HepG2 (cell line): ENCODE results near the gene AP3B1. TPM values are rescaled to one million over a fixed set of nuclear protein-coding genes. Genes with fewer than 3 reads are reported as not detected.

ENCODE experiments used
- ATF1 ChIP-seq: IDR thresholded peaks from 2 replicates; pipeline ENCODE4 v1.6.1; 2016; ENCODE audit warnings: mild to moderate bottlenecking, control low read depth
- SPEN ChIP-seq: sonication (generic); formaldehyde crosslinking; IDR thresholded peaks from 2 replicates; pipeline ENCODE4 v1.5.1; 2020; ENCODE audit warnings: low read depth, mild to moderate bottlenecking, missing genetic modification reagents
- ZNF138 ChIP-seq: sonication (generic); formaldehyde crosslinking; IDR thresholded peaks from 2 replicates; pipeline ENCODE4 v1.5.0; 2020; ENCODE audit warnings: mild to moderate bottlenecking, low read depth, missing genetic modification reagents
- ZNF296 ChIP-seq: sonication (generic); formaldehyde crosslinking; conservative IDR thresholded peaks from 2 replicates; pipeline ENCODE4 v1.5.0; 2020; ENCODE audit warnings: mild to moderate bottlenecking, missing genetic modification reagents
- ZNF772 ChIP-seq: sonication (generic); formaldehyde crosslinking; IDR thresholded peaks from 2 replicates; pipeline ENCODE4 v1.5.0; 2020; ENCODE audit warnings: mild to moderate bottlenecking, missing genetic modification reagents
- polyA plus RNA-seq, 8 experiments: library from polyadenylated mRNA; depleted of rRNA in 3 of 8; stranded (reverse) in 7 of 8; unstranded in 1 of 8; fragments of >200 nt; fragmentation: Illumina TruSeq in 4 of 8; extraction: Trizol in 4 of 8; gene quantifications; 2 replicates each; pipeline versions ENCODE4 v1.2.1 to v1.2.3, GENCODE V29; 2011 to 2016; ENCODE audit warnings: low read depth in 4 of 8, missing spikeins in 1 of 8, mixed read lengths in 1 of 8; ENCODE audit not compliant: insufficient read depth in 1 of 8
- total RNA-seq, 5 experiments: library from RNA; depleted of rRNA; stranded (reverse); fragments of >200 nt; fragmentation: Illumina TruSeq; extraction: Trizol; gene quantifications; 2 replicates each; pipeline ENCODE4 v1.2.3, GENCODE V29; 2016; ENCODE audit warnings: low read depth in 1 of 5
- TF ChIP-seq, protein P1 (sequence below): sonication (generic); formaldehyde crosslinking; IDR thresholded peaks from 2 replicates; pipeline ENCODE4 v1.5.0; 2020; ENCODE audit warnings: mild to moderate bottlenecking, low read depth, missing genetic modification reagents, borderline replicate concordance
- TF ChIP-seq, protein P2 (sequence below): sonication (generic); formaldehyde crosslinking; IDR thresholded peaks from 2 replicates; pipeline ENCODE4 v1.5.0; 2020; ENCODE audit warnings: missing genetic modification reagents
- TF ChIP-seq, protein P3 (sequence below): sonication (generic); formaldehyde crosslinking; IDR thresholded peaks from 2 replicates; pipeline ENCODE4 v1.4.0; 2020; ENCODE audit warnings: mild to moderate bottlenecking, missing genetic modification reagents
- TF ChIP-seq, protein P4 (sequence below): sonication (generic); formaldehyde crosslinking; IDR thresholded peaks from 2 replicates; pipeline ENCODE4 v1.8.0; 2023; ENCODE audit warnings: mild to moderate bottlenecking, missing genetic modification reagents
- TF ChIP-seq, protein P5 (sequence below): sonication (generic); formaldehyde crosslinking; IDR thresholded peaks from 2 replicates; pipeline ENCODE4 v1.4.0; 2020; ENCODE audit warnings: mild to moderate bottlenecking, missing genetic modification reagents
- TF ChIP-seq, protein P6 (sequence below): sonication (generic); formaldehyde crosslinking; IDR thresholded peaks from 2 replicates; pipeline ENCODE4 v1.5.0; 2020; ENCODE audit warnings: mild to moderate bottlenecking, missing genetic modification reagents, borderline replicate concordance

AP3B1 gene
- total and polyA plus RNA-seq, 2 of the 13 experiments (the other 11 are each of a cell fraction or from before 2014, with no cell fraction given), result 37.7 to 51.2 TPM

DNA sequence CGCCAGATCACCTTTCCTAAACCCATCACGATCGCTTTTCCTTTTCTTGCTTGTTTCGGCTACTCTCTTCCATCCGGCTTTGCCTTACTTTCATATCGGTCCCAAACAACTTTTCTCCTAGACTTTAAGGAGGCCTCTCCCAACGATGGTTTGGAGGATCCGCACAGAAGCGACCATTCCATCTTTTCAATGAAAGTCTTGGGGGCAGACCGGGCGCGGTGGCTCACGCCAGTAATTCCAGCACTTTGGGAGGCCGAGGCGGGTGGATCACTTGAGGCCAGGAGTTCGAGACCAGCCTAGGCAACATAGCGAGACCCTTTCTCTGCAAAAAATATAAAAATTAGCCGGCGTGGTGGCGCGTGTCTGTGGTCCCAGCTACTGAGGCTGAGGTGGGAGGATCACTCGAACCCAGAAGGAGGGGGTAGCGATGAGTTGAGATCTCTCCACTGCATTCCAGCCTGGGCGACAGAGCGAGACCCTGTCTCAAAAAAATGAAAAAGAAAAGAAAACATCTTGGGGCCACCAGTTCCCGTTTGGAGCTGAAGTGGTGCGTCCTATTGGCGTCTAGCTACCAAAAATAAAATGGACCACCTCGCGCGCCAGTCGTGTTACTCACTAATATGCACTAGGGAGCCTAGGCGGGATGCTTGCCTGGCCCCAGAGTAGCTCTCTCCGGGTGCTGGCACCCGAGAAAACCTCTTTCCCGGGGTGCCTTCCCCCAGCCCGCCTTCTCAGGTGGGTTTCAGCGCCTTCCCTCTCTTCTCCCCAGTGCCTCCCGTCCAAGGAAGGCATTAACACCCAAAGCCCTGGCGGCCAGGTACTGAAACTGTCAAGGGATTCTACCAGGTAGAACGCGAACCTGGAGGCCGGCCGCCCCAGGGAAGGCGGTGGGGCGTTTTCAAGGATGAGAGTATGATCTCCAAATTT is 800 bp upstream of the AP3B1 start (continued):
- TF ChIP-seq, protein P1, sequence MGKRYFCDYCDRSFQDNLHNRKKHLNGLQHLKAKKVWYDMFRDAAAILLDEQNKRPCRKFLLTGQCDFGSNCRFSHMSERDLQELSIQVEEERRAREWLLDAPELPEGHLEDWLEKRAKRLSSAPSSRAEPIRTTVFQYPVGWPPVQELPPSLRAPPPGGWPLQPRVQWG (CRISPR knock-in tag), result no peak
- TF ChIP-seq, protein P2, sequence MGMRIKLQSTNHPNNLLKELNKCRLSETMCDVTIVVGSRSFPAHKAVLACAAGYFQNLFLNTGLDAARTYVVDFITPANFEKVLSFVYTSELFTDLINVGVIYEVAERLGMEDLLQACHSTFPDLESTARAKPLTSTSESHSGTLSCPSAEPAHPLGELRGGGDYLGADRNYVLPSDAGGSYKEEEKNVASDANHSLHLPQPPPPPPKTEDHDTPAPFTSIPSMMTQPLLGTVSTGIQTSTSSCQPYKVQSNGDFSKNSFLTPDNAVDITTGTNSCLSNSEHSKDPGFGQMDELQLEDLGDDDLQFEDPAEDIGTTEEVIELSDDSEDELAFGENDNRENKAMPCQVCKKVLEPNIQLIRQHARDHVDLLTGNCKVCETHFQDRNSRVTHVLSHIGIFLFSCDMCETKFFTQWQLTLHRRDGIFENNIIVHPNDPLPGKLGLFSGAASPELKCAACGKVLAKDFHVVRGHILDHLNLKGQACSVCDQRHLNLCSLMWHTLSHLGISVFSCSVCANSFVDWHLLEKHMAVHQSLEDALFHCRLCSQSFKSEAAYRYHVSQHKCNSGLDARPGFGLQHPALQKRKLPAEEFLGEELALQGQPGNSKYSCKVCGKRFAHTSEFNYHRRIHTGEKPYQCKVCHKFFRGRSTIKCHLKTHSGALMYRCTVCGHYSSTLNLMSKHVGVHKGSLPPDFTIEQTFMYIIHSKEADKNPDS (CRISPR knock-in tag), result no peak
- TF ChIP-seq, protein P3, sequence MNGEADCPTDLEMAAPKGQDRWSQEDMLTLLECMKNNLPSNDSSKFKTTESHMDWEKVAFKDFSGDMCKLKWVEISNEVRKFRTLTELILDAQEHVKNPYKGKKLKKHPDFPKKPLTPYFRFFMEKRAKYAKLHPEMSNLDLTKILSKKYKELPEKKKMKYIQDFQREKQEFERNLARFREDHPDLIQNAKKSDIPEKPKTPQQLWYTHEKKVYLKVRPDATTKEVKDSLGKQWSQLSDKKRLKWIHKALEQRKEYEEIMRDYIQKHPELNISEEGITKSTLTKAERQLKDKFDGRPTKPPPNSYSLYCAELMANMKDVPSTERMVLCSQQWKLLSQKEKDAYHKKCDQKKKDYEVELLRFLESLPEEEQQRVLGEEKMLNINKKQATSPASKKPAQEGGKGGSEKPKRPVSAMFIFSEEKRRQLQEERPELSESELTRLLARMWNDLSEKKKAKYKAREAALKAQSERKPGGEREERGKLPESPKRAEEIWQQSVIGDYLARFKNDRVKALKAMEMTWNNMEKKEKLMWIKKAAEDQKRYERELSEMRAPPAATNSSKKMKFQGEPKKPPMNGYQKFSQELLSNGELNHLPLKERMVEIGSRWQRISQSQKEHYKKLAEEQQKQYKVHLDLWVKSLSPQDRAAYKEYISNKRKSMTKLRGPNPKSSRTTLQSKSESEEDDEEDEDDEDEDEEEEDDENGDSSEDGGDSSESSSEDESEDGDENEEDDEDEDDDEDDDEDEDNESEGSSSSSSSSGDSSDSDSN (CRISPR knock-in tag), result no peak
- TF ChIP-seq, protein P4, sequence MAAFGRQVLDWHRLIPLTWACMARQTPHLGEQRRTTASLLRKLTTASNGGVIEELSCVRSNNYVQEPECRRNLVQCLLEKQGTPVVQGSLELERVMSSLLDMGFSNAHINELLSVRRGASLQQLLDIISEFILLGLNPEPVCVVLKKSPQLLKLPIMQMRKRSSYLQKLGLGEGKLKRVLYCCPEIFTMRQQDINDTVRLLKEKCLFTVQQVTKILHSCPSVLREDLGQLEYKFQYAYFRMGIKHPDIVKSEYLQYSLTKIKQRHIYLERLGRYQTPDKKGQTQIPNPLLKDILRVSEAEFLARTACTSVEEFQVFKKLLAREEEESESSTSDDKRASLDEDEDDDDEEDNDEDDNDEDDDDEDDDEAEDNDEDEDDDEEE, result no peak
- no peak for TF ChIP-seq SPEN (CRISPR knock-in tag)
- TF ChIP-seq, protein P5, sequence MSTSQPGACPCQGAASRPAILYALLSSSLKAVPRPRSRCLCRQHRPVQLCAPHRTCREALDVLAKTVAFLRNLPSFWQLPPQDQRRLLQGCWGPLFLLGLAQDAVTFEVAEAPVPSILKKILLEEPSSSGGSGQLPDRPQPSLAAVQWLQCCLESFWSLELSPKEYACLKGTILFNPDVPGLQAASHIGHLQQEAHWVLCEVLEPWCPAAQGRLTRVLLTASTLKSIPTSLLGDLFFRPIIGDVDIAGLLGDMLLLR (CRISPR knock-in tag), result no peak
- TF ChIP-seq ATF1 (CRISPR knock-in tag), result no peak
- TF ChIP-seq, protein P6, sequence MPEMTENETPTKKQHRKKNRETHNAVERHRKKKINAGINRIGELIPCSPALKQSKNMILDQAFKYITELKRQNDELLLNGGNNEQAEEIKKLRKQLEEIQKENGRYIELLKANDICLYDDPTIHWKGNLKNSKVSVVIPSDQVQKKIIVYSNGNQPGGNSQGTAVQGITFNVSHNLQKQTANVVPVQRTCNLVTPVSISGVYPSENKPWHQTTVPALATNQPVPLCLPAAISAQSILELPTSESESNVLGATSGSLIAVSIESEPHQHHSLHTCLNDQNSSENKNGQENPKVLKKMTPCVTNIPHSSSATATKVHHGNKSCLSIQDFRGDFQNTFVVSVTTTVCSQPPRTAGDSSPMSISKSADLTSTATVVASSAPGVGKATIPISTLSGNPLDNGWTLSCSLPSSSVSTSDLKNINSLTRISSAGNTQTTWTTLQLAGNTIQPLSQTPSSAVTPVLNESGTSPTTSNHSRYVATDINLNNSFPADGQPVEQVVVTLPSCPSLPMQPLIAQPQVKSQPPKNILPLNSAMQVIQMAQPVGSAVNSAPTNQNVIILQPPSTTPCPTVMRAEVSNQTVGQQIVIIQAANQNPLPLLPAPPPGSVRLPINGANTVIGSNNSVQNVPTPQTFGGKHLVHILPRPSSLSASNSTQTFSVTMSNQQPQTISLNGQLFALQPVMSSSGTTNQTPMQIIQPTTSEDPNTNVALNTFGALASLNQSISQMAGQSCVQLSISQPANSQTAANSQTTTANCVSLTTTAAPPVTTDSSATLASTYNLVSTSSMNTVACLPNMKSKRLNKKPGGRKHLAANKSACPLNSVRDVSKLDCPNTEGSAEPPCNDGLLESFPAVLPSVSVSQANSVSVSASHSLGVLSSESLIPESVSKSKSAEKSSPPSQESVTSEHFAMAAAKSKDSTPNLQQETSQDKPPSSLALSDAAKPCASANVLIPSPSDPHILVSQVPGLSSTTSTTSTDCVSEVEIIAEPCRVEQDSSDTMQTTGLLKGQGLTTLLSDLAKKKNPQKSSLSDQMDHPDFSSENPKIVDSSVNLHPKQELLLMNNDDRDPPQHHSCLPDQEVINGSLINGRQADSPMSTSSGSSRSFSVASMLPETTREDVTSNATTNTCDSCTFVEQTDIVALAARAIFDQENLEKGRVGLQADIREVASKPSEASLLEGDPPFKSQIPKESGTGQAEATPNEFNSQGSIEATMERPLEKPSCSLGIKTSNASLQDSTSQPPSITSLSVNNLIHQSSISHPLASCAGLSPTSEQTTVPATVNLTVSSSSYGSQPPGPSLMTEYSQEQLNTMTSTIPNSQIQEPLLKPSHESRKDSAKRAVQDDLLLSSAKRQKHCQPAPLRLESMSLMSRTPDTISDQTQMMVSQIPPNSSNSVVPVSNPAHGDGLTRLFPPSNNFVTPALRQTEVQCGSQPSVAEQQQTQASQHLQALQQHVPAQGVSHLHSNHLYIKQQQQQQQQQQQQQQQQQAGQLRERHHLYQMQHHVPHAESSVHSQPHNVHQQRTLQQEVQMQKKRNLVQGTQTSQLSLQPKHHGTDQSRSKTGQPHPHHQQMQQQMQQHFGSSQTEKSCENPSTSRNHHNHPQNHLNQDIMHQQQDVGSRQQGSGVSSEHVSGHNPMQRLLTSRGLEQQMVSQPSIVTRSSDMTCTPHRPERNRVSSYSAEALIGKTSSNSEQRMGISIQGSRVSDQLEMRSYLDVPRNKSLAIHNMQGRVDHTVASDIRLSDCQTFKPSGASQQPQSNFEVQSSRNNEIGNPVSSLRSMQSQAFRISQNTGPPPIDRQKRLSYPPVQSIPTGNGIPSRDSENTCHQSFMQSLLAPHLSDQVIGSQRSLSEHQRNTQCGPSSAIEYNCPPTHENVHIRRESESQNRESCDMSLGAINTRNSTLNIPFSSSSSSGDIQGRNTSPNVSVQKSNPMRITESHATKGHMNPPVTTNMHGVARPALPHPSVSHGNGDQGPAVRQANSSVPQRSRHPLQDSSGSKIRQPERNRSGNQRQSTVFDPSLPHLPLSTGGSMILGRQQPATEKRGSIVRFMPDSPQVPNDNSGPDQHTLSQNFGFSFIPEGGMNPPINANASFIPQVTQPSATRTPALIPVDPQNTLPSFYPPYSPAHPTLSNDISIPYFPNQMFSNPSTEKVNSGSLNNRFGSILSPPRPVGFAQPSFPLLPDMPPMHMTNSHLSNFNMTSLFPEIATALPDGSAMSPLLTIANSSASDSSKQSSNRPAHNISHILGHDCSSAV, result no peak
- TF ChIP-seq ZNF772, result 0 out of 2 replicates have a peak, but pooled peaks have one; percentile 10
- TF ChIP-seq ZNF138 (CRISPR knock-in tag), result no peak; the same call in 1 of the 2 replicates
- no peak for TF ChIP-seq ZNF296 (CRISPR knock-in tag)
